HUDEP-2 (cell line): Measurements from ENCODE around the gene HLA-B.
"Not testable (repeated sequence)": the region's sequence is repeated elsewhere in the genome, so short reads cannot be mapped to it uniquely, and the experiment has no call there.

Experiments
- DNase-seq, 76 experiments: peaks; one replicate each; lab custom pipeline; 2025; ENCODE audit not compliant: unreplicated experiment in 76 of 76; lab: John Stamatoyannopoulos, UW

The HLA-B gene

DNA sequence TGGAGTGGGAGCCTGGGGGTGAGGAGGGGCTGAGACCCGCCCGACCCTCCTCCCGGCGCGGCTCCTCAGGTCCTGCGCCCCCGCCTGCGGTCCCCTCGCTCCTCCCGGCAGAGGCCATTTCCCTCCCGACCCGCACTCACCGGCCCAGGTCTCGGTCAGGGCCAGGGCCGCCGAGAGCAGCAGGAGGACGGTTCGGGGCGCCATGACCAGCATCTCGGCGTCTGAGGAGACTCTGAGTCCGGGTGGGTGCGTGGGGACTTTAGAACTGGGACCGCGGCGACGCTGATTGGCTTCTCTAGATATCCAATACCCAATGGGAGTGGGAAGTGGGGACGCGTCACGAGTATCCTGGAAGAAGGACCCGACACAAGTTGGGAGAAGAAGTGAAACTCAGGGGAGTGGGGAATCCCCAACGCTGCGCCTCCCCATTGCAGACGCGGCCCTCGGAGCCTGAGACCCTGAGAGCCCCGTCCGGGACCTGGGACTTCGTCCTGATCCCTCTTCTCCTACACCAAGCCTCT is at the start of gene HLA-B:
TSS of gene HLA-B (minus strand) at position 234 of the 521 bp plus-strand sequence. CDS start at position 213, 21 bp downstream.
- peak in 2 of 76 experiments; percentile 5 to 10 for DNase-seq

DNA sequence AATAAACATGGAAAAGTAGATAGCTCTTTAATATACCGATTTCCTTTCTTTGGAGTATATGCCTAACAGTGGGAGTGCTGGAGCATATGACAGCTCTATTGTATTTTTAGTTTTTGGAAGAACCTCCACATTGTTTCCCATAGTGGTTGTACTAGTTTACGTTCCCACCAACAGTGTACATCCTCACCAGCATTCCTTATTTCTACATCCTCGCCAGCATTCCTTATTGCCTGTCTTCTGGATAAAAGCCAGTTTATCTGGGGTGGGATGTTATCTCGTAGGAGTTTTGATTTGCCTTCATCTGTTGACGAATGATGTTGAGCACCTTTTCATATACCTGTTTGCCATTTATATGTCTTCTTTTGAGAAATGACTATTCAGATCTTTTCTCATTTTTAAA is 49.0 kb upstream of the HLA-B start:
- DNase-seq = no peak

DNA sequence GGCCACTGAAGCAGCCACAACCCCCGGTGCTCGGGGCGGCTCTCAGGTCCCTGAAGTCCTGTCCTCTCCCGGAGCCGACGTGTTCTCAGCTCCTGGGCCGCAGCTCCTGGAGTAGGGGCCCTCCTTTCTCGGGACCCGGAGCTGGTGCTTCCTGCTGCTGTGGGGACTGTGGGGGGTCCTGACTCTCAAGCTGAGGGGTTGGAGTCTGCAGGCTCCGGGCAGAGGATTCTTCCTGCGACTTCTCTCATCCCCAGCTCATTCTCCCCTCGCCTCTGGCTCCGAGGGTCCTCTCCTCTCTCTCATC is 47.0 kb upstream of the HLA-B start:
- DNase-seq = not testable (repeated sequence)

DNA sequence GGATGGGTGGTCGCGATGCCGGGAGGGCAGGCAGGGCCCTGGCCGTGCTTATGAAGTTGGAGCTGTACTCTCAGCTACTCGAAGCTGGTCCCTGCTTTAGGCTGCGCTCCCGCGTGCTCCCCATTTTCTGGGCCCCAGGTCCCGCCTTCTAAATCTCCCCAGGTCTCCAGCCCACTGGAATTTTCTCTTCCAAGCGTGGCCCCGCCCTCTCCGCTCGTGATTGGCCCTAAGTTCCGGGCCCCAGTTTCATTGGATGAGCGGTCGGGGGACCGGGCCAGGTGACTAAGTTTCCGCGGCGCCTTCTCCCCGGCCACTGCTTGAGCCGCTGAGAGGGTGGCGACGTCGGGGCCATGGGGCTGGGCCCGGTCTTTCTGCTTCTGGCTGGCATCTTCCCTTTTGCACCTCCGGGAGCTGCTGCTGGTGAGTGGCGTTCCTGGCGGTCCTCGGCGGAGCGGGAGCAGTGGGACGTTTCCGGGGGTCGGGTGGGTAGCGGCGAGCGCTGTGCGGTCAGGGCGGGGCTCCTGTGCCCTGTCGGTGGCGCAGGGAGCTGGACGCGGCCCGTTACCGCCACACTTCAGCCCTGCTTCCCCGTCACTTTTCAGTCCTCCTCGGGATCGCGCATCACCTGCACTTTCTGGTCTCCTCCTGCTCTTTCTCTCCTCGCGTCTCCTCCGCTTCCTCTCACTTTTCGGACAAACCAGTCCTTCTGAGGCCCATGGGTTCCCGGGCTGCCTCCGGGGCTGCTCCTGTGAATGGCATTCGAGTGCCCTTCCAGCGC is 46.5 kb upstream of the HLA-B start, which contains the start of gene MICA:
TSS of gene MICA (plus strand) at position 313 of the 778 bp plus-strand sequence. CDS start at position 351, 38 bp downstream.
- peak in 69 of 76 experiments; percentile 15 to 82 (median 60) for DNase-seq

DNA sequence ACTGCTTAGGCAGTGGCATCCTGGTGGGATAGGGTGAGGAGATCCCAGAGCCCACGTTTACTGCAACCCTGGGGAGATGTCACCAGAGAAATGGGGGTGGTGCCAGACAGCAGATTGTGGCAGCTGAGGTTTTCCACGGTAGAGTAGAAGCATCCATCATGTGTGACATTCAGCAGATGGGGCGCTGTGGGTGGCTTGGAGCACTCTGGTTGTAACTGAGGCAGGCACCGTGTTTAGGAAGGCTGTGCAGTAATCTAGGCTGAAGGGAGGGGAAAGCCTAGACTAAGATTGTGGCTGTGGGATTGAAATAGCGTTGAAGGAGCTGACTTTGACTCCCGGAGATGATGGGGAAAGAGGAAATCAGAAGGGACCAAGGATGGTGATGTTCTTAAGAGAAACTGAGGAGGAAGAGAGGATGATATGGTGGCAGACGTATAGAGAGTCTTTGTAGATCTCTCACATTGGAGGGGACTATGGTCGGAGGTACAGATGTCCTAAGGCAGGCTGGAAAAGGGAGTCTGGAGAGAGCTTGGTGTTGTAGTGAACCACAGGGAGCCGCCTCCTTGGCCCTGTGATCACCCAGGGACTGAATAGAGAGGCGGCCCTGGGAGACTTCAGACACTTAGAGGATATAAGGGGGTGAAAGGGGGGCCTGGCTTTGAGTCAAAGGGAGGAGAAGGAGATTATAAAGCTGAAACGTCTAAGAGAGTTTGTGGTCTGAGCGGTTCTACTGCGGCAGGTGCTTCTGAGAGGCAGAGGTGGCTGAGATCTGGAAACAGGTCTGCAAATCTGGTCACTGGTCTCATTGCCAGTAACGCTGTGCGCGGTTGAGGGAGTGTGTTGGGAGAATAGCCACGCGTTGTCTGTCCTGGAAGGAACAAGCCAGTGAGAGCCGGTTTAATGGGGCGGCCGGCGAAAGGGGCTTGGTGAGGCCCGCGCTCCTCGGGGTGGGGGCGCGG is 45.6 kb upstream of the HLA-B start:
- peak in 4 of 76 experiments; percentile 9 to 19 (median 12) for DNase-seq

DNA sequence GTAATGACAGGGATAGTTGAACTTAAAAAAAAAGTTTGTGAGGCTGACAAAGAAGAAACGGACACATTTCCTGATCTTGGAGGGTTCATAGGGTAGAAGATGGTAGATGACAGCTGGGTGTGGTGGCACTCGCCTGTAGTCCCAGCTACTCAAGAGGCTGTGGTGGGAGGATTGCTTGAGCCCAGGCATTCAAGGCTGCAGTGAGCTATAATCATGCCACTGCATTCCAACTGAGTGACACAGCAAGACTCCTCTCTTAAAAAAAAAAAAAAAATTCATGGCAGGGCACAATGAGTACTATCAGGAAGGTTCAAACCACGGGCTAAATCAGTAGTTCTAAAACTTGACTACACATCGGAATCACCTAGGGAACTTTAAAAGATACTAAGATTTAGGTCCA is 44.4 kb upstream of the HLA-B start:
- DNase-seq = peak in 61 of 76 experiments; percentile 12 to 77 (median 40)

DNA sequence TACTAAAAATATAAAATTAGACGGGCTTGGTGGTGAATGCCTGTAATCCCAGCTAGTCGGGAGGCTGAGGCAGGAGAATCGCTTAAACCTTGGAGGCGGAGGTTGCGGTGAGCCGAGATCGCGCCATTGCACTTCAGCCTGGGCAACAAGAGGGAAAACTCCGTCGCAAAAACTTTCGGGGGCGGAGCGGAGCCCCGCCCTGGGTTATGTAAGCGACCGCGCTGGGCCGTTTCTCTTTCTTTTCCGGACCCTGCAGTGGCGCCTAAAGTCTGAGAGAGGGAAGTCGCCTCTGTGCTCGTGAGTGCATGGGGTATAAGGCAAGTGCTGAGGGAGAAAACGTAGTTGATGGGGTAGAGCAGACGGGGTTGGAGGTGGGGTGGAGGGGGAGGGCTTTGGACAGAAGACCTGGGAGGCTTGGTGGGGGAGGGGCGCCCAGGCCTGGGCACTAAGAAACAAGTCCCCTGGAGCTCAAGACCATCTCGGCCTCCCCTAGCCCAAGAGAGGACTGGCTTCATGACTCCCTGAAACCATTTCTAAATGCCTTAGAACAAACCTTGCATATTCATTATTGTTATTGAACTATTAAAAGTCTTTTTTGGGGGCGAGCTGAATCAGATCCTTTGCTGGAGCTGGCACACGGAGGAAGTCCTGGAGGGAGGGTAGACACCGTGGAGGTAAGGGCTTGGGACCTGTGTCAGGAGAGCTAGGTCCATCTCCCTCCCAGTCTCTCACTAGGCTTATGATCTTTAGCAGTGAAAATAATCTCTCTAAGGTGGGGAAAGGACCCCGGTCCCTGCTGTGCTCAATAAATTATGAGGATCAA is 43.7 kb upstream of the HLA-B start:
- DNase-seq = peak in 71 of 76 experiments; percentile 6 to 94 (median 68)

DNA sequence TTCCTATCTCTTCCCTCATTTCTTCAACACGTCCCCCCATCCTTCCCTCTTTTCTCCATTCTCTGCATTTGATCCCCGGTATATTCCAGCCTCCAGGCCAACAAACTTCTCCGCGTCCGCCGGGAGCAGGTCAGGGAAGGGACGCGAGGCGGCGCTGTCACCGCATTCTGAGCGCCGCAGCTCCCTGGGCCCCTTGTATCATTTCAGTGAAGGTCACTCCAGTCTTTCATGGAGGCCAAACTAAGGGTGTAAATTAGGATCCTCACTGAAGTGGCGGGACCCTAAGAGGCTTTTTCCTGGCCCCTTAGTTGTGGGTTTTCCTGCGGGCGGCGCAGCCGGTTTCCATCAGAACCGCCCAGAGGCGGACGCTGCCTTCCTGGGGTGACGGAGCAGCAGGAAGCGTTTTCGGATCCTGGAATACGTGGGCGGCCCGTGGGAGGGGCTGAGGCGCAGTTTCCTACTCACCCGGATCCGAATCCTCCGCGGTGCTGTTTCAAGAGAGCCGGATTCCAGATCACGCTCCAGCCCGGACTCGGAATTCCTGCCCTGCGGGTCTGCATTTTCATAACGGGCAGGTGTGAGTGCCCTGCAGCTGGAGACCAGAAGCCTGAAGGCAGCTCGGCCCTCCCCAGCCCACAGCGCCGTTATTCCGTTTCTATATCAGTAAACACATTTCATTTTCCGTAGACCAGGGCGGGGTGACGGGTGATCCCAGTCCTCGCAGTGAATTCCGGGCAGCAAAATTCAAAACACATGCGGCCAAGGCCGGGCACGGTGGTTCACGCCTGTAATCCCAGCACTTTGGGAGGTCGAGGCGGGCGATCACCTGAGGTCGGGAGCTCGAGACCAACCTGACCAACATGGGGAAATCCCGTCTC is 42.8 kb upstream of the HLA-B start:
- peak in 73 of 76 experiments; percentile 20 to 99 (median 74) for DNase-seq

DNA sequence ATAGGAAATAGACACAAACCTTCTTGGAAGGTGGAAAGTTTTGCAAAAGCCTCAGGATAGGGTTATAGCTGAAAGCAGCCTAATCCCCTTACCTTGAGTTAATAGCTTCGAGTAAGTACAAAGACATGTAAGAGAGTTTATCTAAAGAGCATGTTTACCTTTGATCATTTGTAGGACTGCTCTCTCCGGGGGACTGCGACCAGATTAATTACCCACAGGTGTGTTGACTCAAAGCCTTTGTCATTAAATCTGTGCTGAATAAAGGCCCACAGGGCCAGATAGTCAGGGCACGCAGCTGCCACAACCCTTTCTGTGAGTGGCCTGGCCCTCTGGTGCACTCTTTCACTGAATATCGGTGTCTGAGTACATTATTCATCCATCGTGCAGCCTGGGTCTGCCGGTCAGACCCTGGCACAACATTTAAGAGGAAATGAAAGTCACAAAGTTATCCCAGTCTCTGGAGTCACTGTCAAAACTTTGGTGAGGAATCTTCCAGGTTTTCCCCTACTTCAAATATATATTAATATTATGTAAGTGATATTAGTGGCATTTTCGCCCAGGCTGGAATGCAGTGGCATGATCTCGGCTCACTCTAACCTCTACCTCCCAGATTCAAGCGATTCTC is 41.0 kb upstream of the HLA-B start:
- DNase-seq = no peak

DNA sequence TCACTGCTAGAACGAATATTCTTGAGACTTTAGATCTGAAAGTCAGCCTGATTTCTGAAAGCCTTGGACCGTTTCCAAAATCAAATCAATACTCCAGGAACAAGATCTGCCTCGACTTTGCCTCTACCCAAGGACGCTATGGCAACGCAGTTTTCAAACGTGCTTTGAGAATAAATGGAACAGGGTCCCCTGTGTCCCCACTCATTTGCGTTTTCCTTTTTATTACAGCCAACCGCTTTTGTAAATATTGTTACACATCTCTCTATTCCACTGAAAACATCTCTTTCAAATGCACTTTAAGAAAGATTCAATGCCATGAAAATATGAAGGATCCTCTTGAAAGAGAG is 40.1 kb upstream of the HLA-B start:
- not testable (repeated sequence) for DNase-seq

DNA sequence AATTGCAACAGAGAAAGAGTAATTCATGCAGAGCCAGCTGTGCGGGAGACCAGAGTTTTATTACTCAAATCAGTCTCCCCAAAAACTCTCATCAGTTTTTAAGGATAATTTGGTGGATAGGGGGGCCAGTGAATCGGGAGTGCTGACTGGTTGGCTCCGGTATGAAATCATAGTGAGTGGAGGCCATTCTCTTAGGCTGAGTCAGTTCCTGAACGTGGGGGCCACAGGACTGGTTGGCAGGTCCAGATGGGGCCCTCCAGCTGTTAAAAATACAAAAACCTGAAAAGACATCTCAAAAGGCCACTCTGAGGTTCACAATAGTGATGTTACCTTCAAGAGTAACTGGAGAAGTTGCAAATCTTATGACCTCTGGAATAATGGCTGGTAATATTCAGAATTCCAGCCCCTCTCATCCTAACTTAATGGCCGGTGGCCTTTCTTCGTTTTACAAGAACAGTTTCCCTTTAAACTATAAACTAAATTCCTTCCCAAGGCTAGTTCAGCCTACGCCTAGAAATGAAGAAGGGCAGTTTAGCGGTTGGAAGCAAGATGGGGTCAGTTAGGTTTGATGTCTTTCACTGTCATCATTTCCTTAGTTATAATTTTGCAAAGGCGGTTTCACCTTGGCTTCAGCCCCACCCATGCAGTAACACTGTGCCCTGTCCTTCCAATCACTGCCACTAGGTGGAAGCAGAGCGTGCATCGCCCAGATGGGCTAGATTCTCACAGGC is 39.6 kb upstream of the HLA-B start:
- DNase-seq = peak in 70 of 76 experiments; percentile 20 to 89 (median 68)

DNA sequence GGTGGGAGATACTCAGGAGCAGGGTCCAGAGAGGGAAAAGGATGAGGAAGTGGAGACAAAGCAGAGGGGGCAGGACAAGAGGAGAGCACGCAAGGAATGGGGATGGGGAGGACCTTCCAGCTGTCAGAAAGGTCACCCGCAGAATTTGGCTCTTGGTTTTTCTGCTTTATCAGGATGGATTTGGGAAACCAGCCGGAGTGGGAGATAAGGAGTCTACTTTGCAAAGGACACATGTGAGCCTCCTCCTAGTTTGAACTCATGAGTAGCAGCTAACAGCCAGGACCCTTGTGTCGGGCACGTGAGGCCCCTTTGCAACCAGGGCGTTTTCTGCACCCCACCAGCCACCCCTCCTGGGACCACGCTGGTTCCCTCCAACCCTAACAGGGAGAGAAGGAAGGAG is 38.9 kb upstream of the HLA-B start:
- no peak for DNase-seq

DNA sequence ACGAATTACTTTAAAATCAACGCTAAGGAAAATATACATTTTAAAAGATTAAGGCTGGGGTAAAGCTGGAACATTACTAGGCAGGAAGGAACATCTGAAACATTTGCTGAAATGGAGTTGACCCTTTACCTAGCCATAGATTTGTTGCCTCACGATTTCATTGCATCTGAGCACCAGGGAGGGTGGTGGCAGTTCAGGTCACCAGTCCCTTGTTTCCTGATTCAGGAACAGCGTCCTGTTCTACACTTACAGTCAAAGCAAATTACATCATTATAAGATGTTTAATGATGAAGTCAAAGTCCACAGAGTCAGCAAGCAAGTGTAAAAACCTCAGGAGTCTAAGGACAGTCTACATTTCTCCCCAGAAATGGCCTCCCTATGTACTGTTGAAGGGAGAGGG is 37.4 kb upstream of the HLA-B start:
- DNase-seq = no peak

DNA sequence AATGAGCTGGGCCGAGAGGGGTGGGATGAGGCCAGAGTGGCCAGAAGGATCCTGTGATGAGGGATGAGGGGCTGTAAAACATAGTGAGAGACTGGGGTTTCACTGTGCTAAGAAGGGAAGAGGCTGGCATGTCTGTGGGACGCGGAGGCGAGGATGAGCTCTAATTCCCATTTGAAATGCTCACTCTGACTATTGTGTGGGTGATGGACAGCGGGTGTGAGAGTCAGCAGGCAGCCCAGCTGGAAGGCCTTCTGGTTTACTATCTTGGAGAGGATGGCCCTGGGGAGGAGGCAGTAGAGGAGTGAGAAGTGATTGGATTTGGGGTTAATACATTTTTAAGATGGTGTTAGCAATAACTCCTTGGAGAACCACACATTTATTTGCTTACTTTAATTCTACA is 37.0 kb upstream of the HLA-B start:
- no peak for DNase-seq

DNA sequence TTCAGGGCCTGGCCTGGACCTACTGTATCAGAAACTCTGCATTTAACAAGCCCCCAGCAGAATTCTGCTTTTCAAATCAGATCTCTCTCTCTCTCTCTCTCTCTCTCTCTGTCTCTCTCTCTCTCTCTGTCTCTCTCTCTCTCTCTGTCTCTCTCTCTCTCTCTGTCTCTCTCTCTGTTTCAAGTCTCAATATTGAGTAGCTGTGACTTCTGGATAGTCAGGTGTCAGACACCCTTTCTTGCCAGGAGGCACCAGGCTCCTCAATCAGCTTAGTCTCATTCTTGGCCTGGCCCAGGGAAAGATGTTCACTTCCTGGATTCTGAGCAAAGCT is 32.8 kb upstream of the HLA-B start:
- DNase-seq = not testable (repeated sequence)

DNA sequence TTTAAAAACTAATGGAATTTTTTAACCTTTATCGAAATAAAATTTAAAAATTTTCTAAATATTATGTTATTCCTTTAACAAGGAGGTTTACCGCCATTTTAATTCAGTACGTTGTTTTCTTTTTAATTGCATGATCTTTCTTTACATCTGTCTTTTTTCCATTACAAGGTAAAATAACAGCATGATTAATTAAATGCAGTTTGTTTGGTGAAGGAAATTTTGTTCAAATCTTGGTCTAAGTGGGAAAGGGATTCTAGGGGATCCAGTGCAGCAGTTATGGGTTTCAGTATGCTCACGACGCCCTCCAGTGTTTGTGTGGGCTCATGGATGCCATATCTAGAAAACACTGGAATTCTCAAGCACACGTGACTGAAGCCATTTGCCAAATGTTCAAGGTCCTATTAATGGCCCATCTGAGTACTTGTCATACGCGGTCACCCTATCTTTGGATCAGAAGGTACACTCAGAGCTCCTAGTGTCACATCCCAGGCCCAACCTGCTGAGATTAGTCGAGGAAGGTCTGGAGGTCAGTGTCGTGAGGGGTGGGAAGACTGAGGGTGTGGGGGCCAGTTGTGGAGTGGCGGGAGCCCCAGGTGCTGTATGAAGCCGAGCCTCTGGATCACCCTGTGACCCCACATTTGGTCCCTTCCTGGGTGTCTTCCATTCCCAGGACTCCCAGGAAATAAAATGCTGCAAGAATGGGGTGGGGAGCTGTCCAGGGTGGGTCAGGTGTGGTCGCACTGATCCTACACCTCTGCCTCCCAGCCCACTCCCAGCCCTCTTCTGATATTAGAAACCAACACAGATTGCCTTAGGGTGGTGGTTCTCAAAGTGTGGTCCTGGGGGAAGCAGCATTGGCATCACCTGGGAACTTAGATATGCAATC is 32.2 kb upstream of the HLA-B start:
- not testable (repeated sequence) for DNase-seq

DNA sequence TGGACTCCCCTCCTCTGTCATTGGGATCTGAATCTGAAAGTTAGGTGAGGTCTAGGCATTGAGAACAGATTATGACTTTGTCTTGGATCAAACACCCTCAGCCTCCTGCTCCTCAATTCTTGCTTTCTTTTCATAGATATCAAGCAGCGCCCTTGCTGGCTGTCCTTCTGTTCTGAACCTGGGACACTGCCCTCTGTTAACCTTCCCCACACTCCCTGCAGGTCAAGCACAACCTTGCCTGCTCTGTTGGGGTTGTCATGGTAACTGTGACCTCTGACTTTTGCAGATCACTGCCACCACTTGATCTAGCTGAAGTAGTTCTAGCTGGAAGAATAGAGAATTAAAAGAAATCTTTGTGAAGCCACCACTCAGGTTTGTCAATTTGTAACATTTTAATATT is 30.0 kb upstream of the HLA-B start:
- DNase-seq = peak in 1 of 76 experiments; percentile 7
